Esophagus squamous epithelium (tissue), 4 donors: Measurements from ENCODE around the gene INO80E.

Experiments
- CTCF ChIP-seq, 6 experiments: fragments of 450-650 bp in 4 of 6; fragments of 200-600 bp in 2 of 6; sonication (generic) in 2 of 6; IDR thresholded peaks; one replicate each; pipeline ENCODE4 v1.5.1; 2016 to 2019; ENCODE audit warnings: antibody characterized with exemption in 6 of 6, mild to moderate bottlenecking in 4 of 6, moderate library complexity in 4 of 6
- POLR2A ChIP-seq, 4 donors: fragments of 450-650 bp; IDR thresholded peaks; one replicate each; pipeline ENCODE4 v1.6.1; 2017; ENCODE audit warnings: antibody characterized with exemption in 4 of 4, mild to moderate bottlenecking in 4 of 4, moderate library complexity in 3 of 4

DNA sequence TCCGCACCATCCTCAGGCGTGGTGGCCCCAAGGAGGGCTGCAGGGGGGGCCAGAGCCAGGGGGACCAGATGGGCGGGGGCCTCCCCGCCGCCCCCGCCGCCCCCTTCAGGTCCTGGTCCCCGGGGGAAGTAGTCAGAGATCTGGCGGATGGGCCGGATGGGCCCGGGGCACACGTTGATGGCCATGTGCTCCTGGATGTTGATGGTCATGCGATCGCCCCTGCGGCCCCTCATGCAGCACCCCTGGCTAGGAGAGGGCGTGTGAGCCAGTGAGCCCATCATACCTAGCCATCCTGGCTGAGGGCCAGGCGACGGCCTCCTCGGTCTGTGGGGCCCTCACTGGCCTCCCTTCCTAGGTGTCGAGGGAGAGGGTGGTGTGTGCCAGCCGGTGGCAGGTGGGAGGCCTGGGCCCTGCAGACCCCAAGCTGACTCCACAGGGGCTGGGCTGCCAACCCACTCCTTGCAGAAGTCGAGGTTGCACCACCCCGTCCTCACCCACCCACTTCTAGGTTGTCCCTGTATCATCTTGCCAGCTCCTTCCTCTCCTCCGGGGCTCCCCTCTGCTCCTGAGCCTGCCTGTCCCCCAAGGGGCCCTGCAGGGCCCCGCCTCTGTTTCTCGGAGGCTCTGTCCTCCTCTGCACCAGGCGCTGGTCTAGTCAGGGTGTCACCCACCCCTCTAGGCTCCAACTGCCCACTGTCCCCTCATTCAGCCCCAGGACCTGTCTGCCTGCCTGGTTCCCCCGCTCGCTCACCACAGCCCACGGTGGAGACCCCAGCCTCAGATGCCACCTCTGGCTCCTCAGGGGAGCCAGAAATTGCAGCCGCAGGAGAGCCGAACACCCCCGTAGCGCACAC is 14.2 kb downstream of the INO80E start:
- no peak for TF ChIP-seq CTCF (IDR thresholded peaks at IDR 0.05)
- no peak for TF ChIP-seq POLR2A (IDR thresholded peaks at IDR 0.05)
